ENCODE data around the gene HSPA12B. TPM values are rescaled to one million over a fixed set of nuclear protein-coding genes. Genes with fewer than 3 reads are reported as not detected.
A peak's percentile ranks its signal among the peaks of the same experiment; 100 is the strongest.

Gene HSPA12B
- total and polyA plus RNA-seq, 2 of the 13 experiments (the other 11 are each of a cell fraction or from before 2014, with no cell fraction given), result 0.01 TPM; not detected in 1

DNA sequence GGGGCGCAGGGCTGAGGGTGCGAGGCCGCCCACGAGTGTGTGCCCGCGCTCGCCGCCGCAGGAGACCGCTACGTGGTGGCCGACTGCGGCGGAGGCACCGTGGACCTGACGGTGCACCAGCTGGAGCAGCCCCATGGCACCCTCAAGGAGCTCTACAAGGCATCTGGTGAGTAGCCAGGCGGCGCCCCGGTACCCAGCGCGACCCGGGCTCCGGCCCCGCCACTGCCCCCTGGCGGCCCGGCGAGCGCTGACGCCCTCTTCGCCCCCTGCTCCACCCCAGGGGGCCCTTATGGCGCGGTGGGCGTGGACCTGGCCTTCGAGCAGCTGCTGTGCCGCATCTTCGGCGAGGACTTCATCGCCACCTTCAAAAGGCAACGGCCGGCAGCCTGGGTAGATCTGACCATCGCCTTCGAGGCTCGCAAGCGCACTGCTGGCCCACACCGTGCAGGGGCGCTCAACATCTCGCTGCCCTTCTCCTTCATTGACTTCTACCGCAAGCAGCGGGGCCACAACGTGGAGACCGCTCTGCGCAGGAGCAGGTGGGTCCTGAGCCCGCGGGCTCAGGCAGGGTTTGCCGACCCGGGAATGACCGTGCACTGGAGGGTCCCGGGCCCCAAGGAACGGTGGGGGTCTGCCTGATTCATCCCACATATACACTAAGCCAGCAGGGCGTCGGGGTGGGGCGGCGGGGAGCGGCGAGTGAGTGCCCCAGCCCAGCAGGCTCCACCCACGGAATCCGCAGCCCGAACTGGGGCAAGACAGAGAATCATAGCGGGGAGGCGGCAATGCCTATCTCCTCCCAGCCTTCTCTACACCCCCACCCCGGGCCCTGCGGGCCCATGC lies 17.4 kb downstream of the HSPA12B start (continued):
- TF ChIP-seq TOE1 (CRISPR knock-in tag; IDR thresholded peaks at IDR 0.05), result no peak
- TF ChIP-seq HNRNPK (IDR thresholded peaks at IDR 0.05; ENCODE audit: low read depth, low read length, poor library complexity, severe bottlenecking), result peak; percentile 52
- TF ChIP-seq CHD4 (IDR thresholded peaks at IDR 0.05; ENCODE audit: borderline replicate concordance, low read length), result 0 out of 2 replicates have a peak, but pooled peaks have one; percentile 17
- TF ChIP-seq, protein P1, sequence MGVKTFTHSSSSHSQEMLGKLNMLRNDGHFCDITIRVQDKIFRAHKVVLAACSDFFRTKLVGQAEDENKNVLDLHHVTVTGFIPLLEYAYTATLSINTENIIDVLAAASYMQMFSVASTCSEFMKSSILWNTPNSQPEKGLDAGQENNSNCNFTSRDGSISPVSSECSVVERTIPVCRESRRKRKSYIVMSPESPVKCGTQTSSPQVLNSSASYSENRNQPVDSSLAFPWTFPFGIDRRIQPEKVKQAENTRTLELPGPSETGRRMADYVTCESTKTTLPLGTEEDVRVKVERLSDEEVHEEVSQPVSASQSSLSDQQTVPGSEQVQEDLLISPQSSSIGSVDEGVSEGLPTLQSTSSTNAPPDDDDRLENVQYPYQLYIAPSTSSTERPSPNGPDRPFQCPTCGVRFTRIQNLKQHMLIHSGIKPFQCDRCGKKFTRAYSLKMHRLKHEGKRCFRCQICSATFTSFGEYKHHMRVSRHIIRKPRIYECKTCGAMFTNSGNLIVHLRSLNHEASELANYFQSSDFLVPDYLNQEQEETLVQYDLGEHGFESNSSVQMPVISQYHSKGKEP (CRISPR knock-in tag; IDR thresholded peaks at IDR 0.05), result no peak; the same call in 1 of the 2 replicates
- TF ChIP-seq MAFF (IDR thresholded peaks at IDR 0.05; ENCODE audit: low read depth, low read length), result no peak
- TF ChIP-seq ZIK1 (CRISPR knock-in tag; IDR thresholded peaks at IDR 0.05; ENCODE audit: borderline replicate concordance, low read depth), result peak; percentile 68; the same call in 1 of the 2 replicates
- no peak; the same call in 1 of the 2 replicates for TF ChIP-seq ZNF234 (CRISPR knock-in tag; conservative IDR thresholded peaks at IDR 0.05)
- TF ChIP-seq POLR2AphosphoS5 (IDR thresholded peaks at IDR 0.05; ENCODE audit: low read depth, low read length), result no peak
- no peak for TF ChIP-seq ZNF235 (CRISPR knock-in tag; IDR thresholded peaks at IDR 0.05; ENCODE audit: borderline replicate concordance)
- TF ChIP-seq ISL2 (CRISPR knock-in tag; IDR thresholded peaks at IDR 0.05), result no peak
- TF ChIP-seq, protein P2, sequence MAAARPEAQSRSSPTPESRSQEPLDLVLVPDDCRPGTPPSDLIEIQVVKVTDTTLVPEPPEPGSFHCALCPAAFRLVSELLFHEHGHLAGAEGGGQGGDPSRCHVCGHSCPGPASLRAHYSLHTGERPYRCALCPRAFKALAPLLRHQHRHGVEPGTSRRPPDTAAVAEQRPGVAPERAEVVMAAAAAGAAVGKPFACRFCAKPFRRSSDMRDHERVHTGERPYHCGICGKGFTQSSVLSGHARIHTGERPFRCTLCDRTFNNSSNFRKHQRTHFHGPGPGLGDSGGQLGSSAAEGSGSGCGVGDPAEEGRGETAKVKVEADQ (CRISPR knock-in tag; IDR thresholded peaks at IDR 0.05; ENCODE audit: borderline replicate concordance), result 0 out of 2 replicates have a peak, but pooled peaks have one; percentile 27
- TF ChIP-seq WIZ (CRISPR knock-in tag; IDR thresholded peaks at IDR 0.05), result peak; percentile 72; the same call in 1 of the 2 replicates
- peak; percentile 72 for TF ChIP-seq HDAC1 (CRISPR knock-in tag; IDR thresholded peaks at IDR 0.05)
- no peak for TF ChIP-seq RFX1 (IDR thresholded peaks at IDR 0.05)
- no peak for TF ChIP-seq ZNF282 (IDR thresholded peaks at IDR 0.05; ENCODE audit: partially characterized antibody)
- TF ChIP-seq HOXA9 (CRISPR knock-in tag; IDR thresholded peaks at IDR 0.05; ENCODE audit: borderline replicate concordance), result no peak
- TF ChIP-seq ZNF44 (CRISPR knock-in tag; IDR thresholded peaks at IDR 0.05), result 0 out of 2 replicates have a peak, but pooled peaks have one; percentile 84
- TF ChIP-seq HNRNPLL (IDR thresholded peaks at IDR 0.05; ENCODE audit: low read depth, low read length, poor library complexity, severe bottlenecking), result peak; percentile 65
- TF ChIP-seq, protein P3, sequence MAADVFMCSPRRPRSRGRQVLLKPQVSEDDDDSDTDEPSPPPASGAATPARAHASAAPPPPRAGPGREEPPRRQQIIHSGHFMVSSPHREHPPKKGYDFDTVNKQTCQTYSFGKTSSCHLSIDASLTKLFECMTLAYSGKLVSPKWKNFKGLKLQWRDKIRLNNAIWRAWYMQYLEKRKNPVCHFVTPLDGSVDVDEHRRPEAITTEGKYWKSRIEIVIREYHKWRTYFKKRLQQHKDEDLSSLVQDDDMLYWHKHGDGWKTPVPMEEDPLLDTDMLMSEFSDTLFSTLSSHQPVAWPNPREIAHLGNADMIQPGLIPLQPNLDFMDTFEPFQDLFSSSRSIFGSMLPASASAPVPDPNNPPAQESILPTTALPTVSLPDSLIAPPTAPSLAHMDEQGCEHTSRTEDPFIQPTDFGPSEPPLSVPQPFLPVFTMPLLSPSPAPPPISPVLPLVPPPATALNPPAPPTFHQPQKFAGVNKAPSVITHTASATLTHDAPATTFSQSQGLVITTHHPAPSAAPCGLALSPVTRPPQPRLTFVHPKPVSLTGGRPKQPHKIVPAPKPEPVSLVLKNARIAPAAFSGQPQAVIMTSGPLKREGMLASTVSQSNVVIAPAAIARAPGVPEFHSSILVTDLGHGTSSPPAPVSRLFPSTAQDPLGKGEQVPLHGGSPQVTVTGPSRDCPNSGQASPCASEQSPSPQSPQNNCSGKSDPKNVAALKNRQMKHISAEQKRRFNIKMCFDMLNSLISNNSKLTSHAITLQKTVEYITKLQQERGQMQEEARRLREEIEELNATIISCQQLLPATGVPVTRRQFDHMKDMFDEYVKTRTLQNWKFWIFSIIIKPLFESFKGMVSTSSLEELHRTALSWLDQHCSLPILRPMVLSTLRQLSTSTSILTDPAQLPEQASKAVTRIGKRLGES (CRISPR knock-in tag; IDR thresholded peaks at IDR 0.05; ENCODE audit: borderline replicate concordance), result no peak
- TF ChIP-seq ZNF75D (CRISPR knock-in tag; IDR thresholded peaks at IDR 0.05; ENCODE audit: borderline replicate concordance), result no peak
- peak; percentile 46; the same call in 1 of the 2 replicates for TF ChIP-seq POGZ (CRISPR knock-in tag; IDR thresholded peaks at IDR 0.05)
- TF ChIP-seq, protein P4, sequence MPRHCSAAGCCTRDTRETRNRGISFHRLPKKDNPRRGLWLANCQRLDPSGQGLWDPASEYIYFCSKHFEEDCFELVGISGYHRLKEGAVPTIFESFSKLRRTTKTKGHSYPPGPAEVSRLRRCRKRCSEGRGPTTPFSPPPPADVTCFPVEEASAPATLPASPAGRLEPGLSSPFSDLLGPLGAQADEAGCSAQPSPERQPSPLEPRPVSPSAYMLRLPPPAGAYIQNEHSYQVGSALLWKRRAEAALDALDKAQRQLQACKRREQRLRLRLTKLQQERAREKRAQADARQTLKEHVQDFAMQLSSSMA (CRISPR knock-in tag; IDR thresholded peaks at IDR 0.05), result no peak
- TF ChIP-seq ZNF672 (CRISPR knock-in tag; IDR thresholded peaks at IDR 0.05), result no peak

Measured in HepG2 (cell line).